Stimulated activated naive CD8-positive, alpha-beta T cell treated with anti-CD3 and anti-CD28 coated beads, Interleukin-15, Interleukin-2, amounts not matched to agents 100 ng/mL and 50 ng/mL, for 24 hours (primary cell): ENCODE data around the gene TCP10L.
"Not testable (repeated sequence)": the region's sequence is repeated elsewhere in the genome, so short reads cannot be mapped to it uniquely, and the experiment has no call there.

ENCODE experiments used
- H3K27ac Mint-ChIP-seq: one replicate; pipeline ENCODE4 v1.8.0; 2021; ENCODE audit warnings: mild to moderate bottlenecking, mixed read lengths
- H3K27me3 Mint-ChIP-seq: one replicate; pipeline ENCODE4 v1.8.0; 2021; ENCODE audit warnings: mixed read lengths
- H3K36me3 Mint-ChIP-seq: one replicate; pipeline ENCODE4 v1.8.0; 2021; ENCODE audit warnings: low read depth, mixed read lengths
- H3K4me1 Mint-ChIP-seq: one replicate; pipeline ENCODE4 v1.8.0; 2021; ENCODE audit warnings: low read depth, mixed read lengths
- H3K4me3 Mint-ChIP-seq: one replicate; pipeline ENCODE4 v1.8.0; 2021; ENCODE audit warnings: mild to moderate bottlenecking, mixed read lengths
- H3K9me3 Mint-ChIP-seq: one replicate; pipeline ENCODE4 v1.8.0; 2021; ENCODE audit warnings: mixed read lengths

TCP10L gene

GRCh38 chr21:32585042-32585710 lies at the start of gene TCP10L:
Gene TCP10L (minus strand): TSS chr21:32585523. CDS start chr21:32584304, 1,219 bp downstream.
- Mint-ChIP-seq H3K4me1 (no peaks in the 10 kb centered on the region), H3K27ac (no peak within 1 kb of the TSS), H3K4me3 (no peak within 1 kb of the TSS), H3K27me3 (no peaks in the 10 kb centered on the region), H3K9me3 (no peaks in the 10 kb centered on the region), H3K36me3 (no peaks in the 10 kb centered on the region)

- peaks cover 11% of the 10 kb centered on the region for H3K27me3 Mint-ChIP-seq
- H3K9me3 Mint-ChIP-seq, result peaks cover 3% of the 10 kb centered on the region
- H3K4me1 Mint-ChIP-seq, result peaks cover 3% of the 10 kb centered on the region
- no peak overlapping the region for H3K4me3 Mint-ChIP-seq
- no peak overlapping the region for H3K27ac Mint-ChIP-seq
- peaks cover 7% of the 10 kb centered on the region for H3K36me3 Mint-ChIP-seq
These were observed 41.4 kb upstream of the TCP10L start for GRCh38 chr21:32626621-32627196.

- peaks cover 24% of the 10 kb centered on the region for H3K27me3 Mint-ChIP-seq
- not testable (repeated sequence) for H3K4me3 Mint-ChIP-seq, H3K4me1 Mint-ChIP-seq, H3K9me3 Mint-ChIP-seq, H3K36me3 Mint-ChIP-seq, H3K27ac Mint-ChIP-seq
These were observed 32.9 kb upstream of the TCP10L start for GRCh38 chr21:32618218-32618617.

GRCh38 chr21:32613436-32614043 lies 28.2 kb upstream of the TCP10L start:
- no peak overlapping the region for H3K27ac Mint-ChIP-seq
- H3K9me3 Mint-ChIP-seq, result no peaks in the 10 kb centered on the region
- H3K4me1 Mint-ChIP-seq, result peaks cover 13% of the 10 kb centered on the region
- peak overlapping the region; percentile 97 for H3K4me3 Mint-ChIP-seq
- no peaks in the 10 kb centered on the region for H3K27me3 Mint-ChIP-seq
- peaks cover 12% of the 10 kb centered on the region for H3K36me3 Mint-ChIP-seq

GRCh38 chr21:32612999-32613337 lies 27.6 kb upstream of the TCP10L start:
- no peaks in the 10 kb centered on the region for H3K27me3 Mint-ChIP-seq
- H3K4me1 Mint-ChIP-seq, result peaks cover 13% of the 10 kb centered on the region
- no peaks in the 10 kb centered on the region for H3K9me3 Mint-ChIP-seq
- peak overlapping the region; percentile 97 for H3K4me3 Mint-ChIP-seq
- H3K36me3 Mint-ChIP-seq, result peaks cover 12% of the 10 kb centered on the region
- peak overlapping the region; percentile 92 for H3K27ac Mint-ChIP-seq

- Mint-ChIP-seq H3K36me3 (peaks cover 18% of the 10 kb centered on the region), H3K4me3 (peak within 1 kb of the TSS; percentile 97), H3K9me3 (no peaks in the 10 kb centered on the region), H3K27ac (peak within 1 kb of the TSS; percentile 92), H3K4me1 (peaks cover 13% of the 10 kb centered on the region), H3K27me3 (no peaks in the 10 kb centered on the region)
These were observed 27.0 kb upstream of the TCP10L start, which contains the start of gene CFAP298 for GRCh38 chr21:32612075-32612998. Gene CFAP298 (minus strand): TSS chr21:32612377. CDS start chr21:32612243, 134 bp downstream.

- Mint-ChIP-seq H3K36me3 (peaks cover 23% of the 10 kb centered on the region), H3K27ac (peak overlapping the region; percentile 92), H3K9me3 (no peaks in the 10 kb centered on the region), H3K4me1 (peaks cover 13% of the 10 kb centered on the region), H3K4me3 (peak overlapping the region; percentile 97), H3K27me3 (no peaks in the 10 kb centered on the region)
These were observed 26.2 kb upstream of the TCP10L start for GRCh38 chr21:32611471-32611997.

- peaks cover 29% of the 10 kb centered on the region for H3K36me3 Mint-ChIP-seq
- H3K27ac Mint-ChIP-seq, H3K9me3 Mint-ChIP-seq, H3K27me3 Mint-ChIP-seq: not testable (repeated sequence)
- peaks cover 13% of the 10 kb centered on the region for H3K4me1 Mint-ChIP-seq
- peak overlapping the region; percentile 73 for H3K4me3 Mint-ChIP-seq
These were observed 25.6 kb upstream of the TCP10L start for GRCh38 chr21:32610940-32611339.

- no peak overlapping the region for H3K27ac Mint-ChIP-seq
- H3K36me3 Mint-ChIP-seq, result peaks cover 42% of the 10 kb centered on the region
- no peaks in the 10 kb centered on the region for H3K27me3 Mint-ChIP-seq
- H3K9me3 Mint-ChIP-seq, result no peaks in the 10 kb centered on the region
- H3K4me1 Mint-ChIP-seq, result peaks cover 13% of the 10 kb centered on the region
- H3K4me3 Mint-ChIP-seq, result no peak overlapping the region
These were observed 23.5 kb upstream of the TCP10L start for GRCh38 chr21:32608851-32609250.

GRCh38 chr21:32605469-32605868 lies 20.1 kb upstream of the TCP10L start:
- Mint-ChIP-seq H3K27me3 (no peaks in the 10 kb centered on the region), H3K27ac (no peak overlapping the region), H3K9me3 (no peaks in the 10 kb centered on the region), H3K36me3 (peaks cover 59% of the 10 kb centered on the region), H3K4me3 (no peak overlapping the region), H3K4me1 (peaks cover 9% of the 10 kb centered on the region)

GRCh38 chr21:32604464-32604863 lies 19.1 kb upstream of the TCP10L start:
- Mint-ChIP-seq H3K4me3 (no peak overlapping the region), H3K4me1 (no peaks in the 10 kb centered on the region), H3K36me3 (peaks cover 61% of the 10 kb centered on the region), H3K27ac (no peak overlapping the region), H3K27me3 (no peaks in the 10 kb centered on the region), H3K9me3 (no peaks in the 10 kb centered on the region)

- no peak overlapping the region for H3K4me3 Mint-ChIP-seq
- no peaks in the 10 kb centered on the region for H3K4me1 Mint-ChIP-seq
- H3K27me3 Mint-ChIP-seq, result no peaks in the 10 kb centered on the region
- no peak overlapping the region for H3K27ac Mint-ChIP-seq
- no peaks in the 10 kb centered on the region for H3K9me3 Mint-ChIP-seq
- peaks cover 61% of the 10 kb centered on the region for H3K36me3 Mint-ChIP-seq
These were observed 17.8 kb upstream of the TCP10L start for GRCh38 chr21:32603131-32603530.

- H3K36me3 Mint-ChIP-seq, result peaks cover 55% of the 10 kb centered on the region
- no peaks in the 10 kb centered on the region for H3K9me3 Mint-ChIP-seq
- no peaks in the 10 kb centered on the region for H3K27me3 Mint-ChIP-seq
These were observed 16.8 kb upstream of the TCP10L start for GRCh38 chr21:32602099-32602498.

GRCh38 chr21:32599526-32599925 lies 14.2 kb upstream of the TCP10L start:
- H3K4me1 Mint-ChIP-seq, result peaks cover 5% of the 10 kb centered on the region
- peaks cover 35% of the 10 kb centered on the region for H3K36me3 Mint-ChIP-seq
- no peaks in the 10 kb centered on the region for H3K27me3 Mint-ChIP-seq
- H3K4me3 Mint-ChIP-seq, result no peak overlapping the region
- no peaks in the 10 kb centered on the region for H3K9me3 Mint-ChIP-seq
- no peak overlapping the region for H3K27ac Mint-ChIP-seq

More at GRCh38 chr21:32602099-32602498, 16.8 kb upstream of the TCP10L start:
- no peak overlapping the region for H3K27ac Mint-ChIP-seq
- H3K4me3 Mint-ChIP-seq, result no peak overlapping the region
- H3K4me1 Mint-ChIP-seq, result no peaks in the 10 kb centered on the region
